Dendritic cell treated with granulocyte-macrophage colony-stimulating factor and Interleukin-4, amounts not matched to agents 40 ng/mL and 50 ng/mL, for 4 days (primary cell): Measurements from ENCODE around the gene BFSP1.

Source experiments
- H3K27ac Mint-ChIP-seq: one replicate; pipeline ENCODE4 v1.8.0; 2022; ENCODE audit warnings: mild to moderate bottlenecking, mixed read lengths
- H3K27me3 Mint-ChIP-seq: one replicate; pipeline ENCODE4 v1.8.0; 2022; ENCODE audit warnings: mild to moderate bottlenecking, mixed read lengths
- H3K36me3 Mint-ChIP-seq: one replicate; pipeline ENCODE4 v1.8.0; 2022; ENCODE audit warnings: low read depth, mixed read lengths
- H3K4me1 Mint-ChIP-seq: one replicate; pipeline ENCODE4 v1.8.0; 2022; ENCODE audit warnings: low read depth, mixed read lengths
- H3K4me3 Mint-ChIP-seq: one replicate; pipeline ENCODE4 v1.8.0; 2022; ENCODE audit warnings: mild to moderate bottlenecking, moderate library complexity, mixed read lengths
- H3K9me3 Mint-ChIP-seq: one replicate; pipeline ENCODE4 v1.8.0; 2022; ENCODE audit warnings: mixed read lengths
- intact Hi-C: fragments of 100-400 bp; cut with micrococcal nuclease; formaldehyde crosslinking; loops from one replicate; pipeline ENCODE4 v1.15.0; 2022

The BFSP1 gene

GRCh38 chr20:17530716-17531664 lies at the start of gene BFSP1:
TSS of gene BFSP1 (minus strand) at chr20:17531379. CDS start at chr20:17531329, 50 bp downstream.
- peak within 1 kb of the TSS; percentile 46 for H3K27ac Mint-ChIP-seq
- no peaks in the 10 kb centered on the region for H3K36me3 Mint-ChIP-seq
- peak within 1 kb of the TSS; percentile 69 for H3K4me3 Mint-ChIP-seq
- H3K4me1 Mint-ChIP-seq = peaks cover 6% of the 10 kb centered on the region
- H3K9me3 Mint-ChIP-seq = no peaks in the 10 kb centered on the region
- peaks cover 28% of the 10 kb centered on the region for H3K27me3 Mint-ChIP-seq
- intact Hi-C loops = loop anchor here (10.0 kb wide), 1 partner anchor 154 kb away; the partner anchor contains the start of gene RRBP1

DNA sequence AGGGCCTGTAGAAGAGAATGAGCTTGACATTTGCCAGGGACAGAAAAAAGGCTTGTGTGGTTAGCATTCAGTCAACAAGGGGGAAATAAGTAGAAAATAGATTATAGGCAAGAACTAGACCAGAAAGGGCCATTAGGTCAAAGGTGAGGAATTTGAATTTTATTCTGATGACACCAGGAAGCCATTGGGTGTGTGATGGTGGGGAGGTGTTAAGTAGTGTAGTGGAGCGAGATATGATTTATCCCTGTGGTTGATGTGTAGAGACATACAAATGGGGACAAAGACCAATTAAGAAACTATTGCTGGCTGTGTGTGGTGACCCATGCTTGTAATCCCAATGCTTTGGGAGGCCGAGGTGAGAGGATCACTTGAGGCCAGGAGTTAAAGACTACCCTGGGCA lies 49.7 kb upstream of the BFSP1 start:
- Mint-ChIP-seq H3K27ac (no peak overlapping the region), H3K36me3 (peaks cover 6% of the 10 kb centered on the region), H3K9me3 (no peaks in the 10 kb centered on the region), H3K4me1 (peaks cover 13% of the 10 kb centered on the region), H3K27me3 (no peaks in the 10 kb centered on the region), H3K4me3 (no peak overlapping the region)
- intact Hi-C loops = no loop called here

DNA sequence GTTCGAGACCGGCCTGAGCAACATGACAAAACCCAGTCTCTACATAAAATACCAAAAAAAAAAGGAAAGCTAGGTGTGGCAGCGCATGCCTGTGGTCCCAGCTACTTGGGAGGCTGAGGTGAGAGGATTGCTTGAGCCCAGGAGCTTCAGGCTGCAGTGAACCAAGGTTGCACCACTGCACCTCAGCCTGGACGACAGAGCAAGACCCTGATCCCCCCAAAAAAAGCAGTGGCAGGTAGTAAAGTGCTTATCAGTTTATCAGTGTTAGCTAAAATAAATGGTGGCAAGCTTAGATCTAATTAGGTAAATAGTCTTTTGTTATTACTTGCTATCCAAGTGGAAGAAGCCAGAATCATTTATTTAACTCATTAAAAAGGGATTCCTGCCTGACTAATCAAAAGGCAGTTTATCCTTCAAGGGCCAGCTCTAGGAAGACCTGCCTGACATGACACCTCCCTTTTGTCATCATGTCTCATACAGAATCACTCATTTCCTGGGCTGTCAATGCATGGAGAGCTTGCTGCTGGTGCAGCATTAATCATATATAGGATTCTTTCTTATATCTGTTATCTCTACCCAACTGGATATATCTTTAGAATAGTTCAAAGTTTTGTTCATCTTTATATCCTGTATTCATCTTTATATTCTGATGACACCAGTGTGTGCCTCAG lies 48.3 kb upstream of the BFSP1 start:
- Mint-ChIP-seq H3K9me3 (no peaks in the 10 kb centered on the region), H3K4me3 (no peak overlapping the region), H3K27ac (no peak overlapping the region), H3K27me3 (no peaks in the 10 kb centered on the region), H3K4me1 (peaks cover 13% of the 10 kb centered on the region), H3K36me3 (no peaks in the 10 kb centered on the region)
- intact Hi-C loops = no loop called here

- intact Hi-C loops = no loop called here
- Mint-ChIP-seq H3K4me1 (peaks cover 18% of the 10 kb centered on the region), H3K9me3 (no peaks in the 10 kb centered on the region), H3K36me3 (peaks cover 8% of the 10 kb centered on the region), H3K4me3 (no peak overlapping the region), H3K27me3 (no peaks in the 10 kb centered on the region), H3K27ac (no peak overlapping the region)
These were observed 45.0 kb upstream of the BFSP1 start for GRCh38 chr20:17576215-17576614.

- peaks cover 6% of the 10 kb centered on the region for H3K27me3 Mint-ChIP-seq
- peaks cover 18% of the 10 kb centered on the region for H3K4me1 Mint-ChIP-seq
- intact Hi-C loops = loop anchor here (5.0 kb wide), 1 partner anchor 109 kb away; the partner anchor contains the start of gene RRBP1
- no peak overlapping the region for H3K27ac Mint-ChIP-seq
- H3K36me3 Mint-ChIP-seq = peaks cover 16% of the 10 kb centered on the region
- no peaks in the 10 kb centered on the region for H3K9me3 Mint-ChIP-seq
- H3K4me3 Mint-ChIP-seq = no peak overlapping the region
These were observed 42.3 kb upstream of the BFSP1 start for GRCh38 chr20:17573463-17573862.

GRCh38 chr20:17572034-17572638 lies 41.0 kb upstream of the BFSP1 start:
- Mint-ChIP-seq H3K27ac (no peak overlapping the region), H3K27me3 (peaks cover 17% of the 10 kb centered on the region), H3K9me3 (no peaks in the 10 kb centered on the region), H3K36me3 (peaks cover 16% of the 10 kb centered on the region), H3K4me3 (no peak overlapping the region), H3K4me1 (peaks cover 26% of the 10 kb centered on the region)
- intact Hi-C loops = loop anchor here (5.0 kb wide), 1 partner anchor 110 kb away; the partner anchor contains the start of gene RRBP1

DNA sequence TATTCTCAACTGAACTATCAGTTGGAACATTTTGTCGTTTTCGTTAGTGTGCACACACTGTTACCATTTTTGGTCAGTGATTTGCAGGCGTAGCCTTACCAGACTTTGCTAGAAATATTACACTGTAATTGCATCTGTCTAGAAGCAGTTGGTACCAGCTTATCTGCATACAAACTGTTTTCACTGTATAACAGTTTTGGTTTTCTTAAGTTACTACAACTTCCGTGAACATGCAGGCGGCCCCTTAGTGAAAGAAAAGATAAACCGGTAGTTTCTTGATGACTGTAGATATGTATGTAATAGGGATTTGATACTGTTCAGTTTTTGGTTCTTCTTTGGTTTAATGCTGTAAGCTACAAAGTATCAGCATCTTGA lies 40.0 kb upstream of the BFSP1 start:
- H3K9me3 Mint-ChIP-seq = no peaks in the 10 kb centered on the region
- intact Hi-C loops = loop anchor here (5.0 kb wide), 1 partner anchor 111 kb away; the partner anchor contains the start of gene RRBP1
- H3K27ac Mint-ChIP-seq = no peak overlapping the region
- H3K4me1 Mint-ChIP-seq = peaks cover 26% of the 10 kb centered on the region
- peak overlapping the region; percentile 93 for H3K4me3 Mint-ChIP-seq
- H3K36me3 Mint-ChIP-seq = peaks cover 16% of the 10 kb centered on the region
- peaks cover 19% of the 10 kb centered on the region for H3K27me3 Mint-ChIP-seq

- Mint-ChIP-seq H3K9me3 (no peaks in the 10 kb centered on the region), H3K27me3 (peaks cover 23% of the 10 kb centered on the region), H3K4me3 (peak overlapping the region; percentile 93), H3K27ac (peak overlapping the region; percentile 81), H3K36me3 (peaks cover 16% of the 10 kb centered on the region), H3K4me1 (peaks cover 26% of the 10 kb centered on the region)
- intact Hi-C loops = loop anchor here (5.0 kb wide), 1 partner anchor 112 kb away; the partner anchor contains the start of gene RRBP1
These were observed 39.4 kb upstream of the BFSP1 start for GRCh38 chr20:17570347-17571152.

DNA sequence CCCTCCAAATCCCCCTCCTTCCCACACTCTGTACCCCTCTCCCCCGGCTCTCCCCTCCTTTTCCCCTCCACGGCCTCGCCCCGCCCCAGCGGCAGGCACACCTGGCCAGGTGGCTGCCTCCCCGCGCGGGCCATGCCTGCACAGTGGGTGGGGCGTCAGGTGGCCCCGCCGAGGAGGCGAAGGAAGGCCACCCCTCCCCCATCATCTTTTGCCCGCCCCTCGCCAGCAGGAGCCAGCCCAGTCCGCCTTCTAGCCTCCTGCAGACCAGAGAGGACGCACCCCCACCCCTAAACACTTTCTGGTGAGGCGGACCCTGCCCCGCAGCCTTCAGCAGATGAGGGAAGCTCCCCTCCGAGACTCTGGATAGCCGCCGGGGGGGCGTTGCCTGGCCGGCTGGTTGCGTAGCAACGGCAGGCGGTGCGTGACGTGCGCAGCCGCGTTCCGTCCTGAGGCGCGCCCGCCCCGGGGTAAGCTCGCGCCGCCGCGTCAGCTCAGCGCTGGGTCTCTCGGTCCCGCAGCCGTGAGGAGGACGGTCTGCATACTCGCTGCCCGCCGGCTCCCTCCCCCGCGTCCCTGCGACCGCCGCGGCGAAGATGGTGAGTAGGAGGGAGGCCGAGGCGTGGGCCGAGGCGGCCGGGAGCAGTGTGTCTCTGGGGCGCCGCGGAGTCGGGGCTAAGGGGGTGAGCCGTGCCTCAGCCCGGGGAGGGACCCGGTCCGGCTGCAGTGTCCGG lies 38.6 kb upstream of the BFSP1 start, which contains the start of gene DSTN:
TSS of gene DSTN (plus strand) at position 460 of the 731 bp plus-strand sequence. CDS start at position 594, 134 bp downstream.
- intact Hi-C loops = loop anchor here (5.0 kb wide), 1 partner anchor 113 kb away; the partner anchor contains the start of gene RRBP1
- H3K27ac Mint-ChIP-seq = peak within 1 kb of the TSS; percentile 81
- H3K27me3 Mint-ChIP-seq = peaks cover 26% of the 10 kb centered on the region
- H3K4me3 Mint-ChIP-seq = peak within 1 kb of the TSS; percentile 93
- H3K36me3 Mint-ChIP-seq = peaks cover 16% of the 10 kb centered on the region
- peaks cover 26% of the 10 kb centered on the region for H3K4me1 Mint-ChIP-seq
- H3K9me3 Mint-ChIP-seq = no peaks in the 10 kb centered on the region

DNA sequence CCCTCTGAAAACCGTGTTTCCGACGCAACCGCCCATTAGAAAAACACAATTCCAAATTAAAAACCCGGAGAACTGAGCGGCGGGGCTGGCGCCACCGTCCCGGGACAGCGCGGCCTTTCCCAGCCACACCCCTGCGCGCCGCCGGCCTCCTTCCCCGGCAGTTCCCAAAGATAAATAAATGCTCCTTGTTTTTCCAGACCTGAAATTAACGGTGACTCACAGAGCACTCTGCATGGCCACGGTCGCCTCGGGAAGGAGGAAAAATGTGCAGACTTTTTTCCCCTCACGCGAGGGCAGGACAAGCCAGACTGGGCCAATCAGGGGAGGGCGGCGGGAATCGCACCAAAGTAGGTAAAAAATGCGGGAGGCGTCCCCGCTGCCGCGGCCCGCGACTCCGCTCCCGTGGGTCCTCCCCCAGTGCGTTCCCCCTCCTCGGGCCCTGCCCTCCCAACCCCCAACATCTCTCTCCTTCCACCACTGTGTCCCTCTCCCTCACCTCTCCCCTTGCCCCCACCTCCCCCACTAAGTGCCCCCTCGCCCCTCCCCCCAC lies 37.9 kb upstream of the BFSP1 start:
- intact Hi-C loops = no loop called here
- H3K4me3 Mint-ChIP-seq = peak overlapping the region; percentile 93
- no peaks in the 10 kb centered on the region for H3K9me3 Mint-ChIP-seq
- H3K4me1 Mint-ChIP-seq = peaks cover 22% of the 10 kb centered on the region
- H3K36me3 Mint-ChIP-seq = peaks cover 16% of the 10 kb centered on the region
- H3K27ac Mint-ChIP-seq = no peak overlapping the region
- peaks cover 26% of the 10 kb centered on the region for H3K27me3 Mint-ChIP-seq

DNA sequence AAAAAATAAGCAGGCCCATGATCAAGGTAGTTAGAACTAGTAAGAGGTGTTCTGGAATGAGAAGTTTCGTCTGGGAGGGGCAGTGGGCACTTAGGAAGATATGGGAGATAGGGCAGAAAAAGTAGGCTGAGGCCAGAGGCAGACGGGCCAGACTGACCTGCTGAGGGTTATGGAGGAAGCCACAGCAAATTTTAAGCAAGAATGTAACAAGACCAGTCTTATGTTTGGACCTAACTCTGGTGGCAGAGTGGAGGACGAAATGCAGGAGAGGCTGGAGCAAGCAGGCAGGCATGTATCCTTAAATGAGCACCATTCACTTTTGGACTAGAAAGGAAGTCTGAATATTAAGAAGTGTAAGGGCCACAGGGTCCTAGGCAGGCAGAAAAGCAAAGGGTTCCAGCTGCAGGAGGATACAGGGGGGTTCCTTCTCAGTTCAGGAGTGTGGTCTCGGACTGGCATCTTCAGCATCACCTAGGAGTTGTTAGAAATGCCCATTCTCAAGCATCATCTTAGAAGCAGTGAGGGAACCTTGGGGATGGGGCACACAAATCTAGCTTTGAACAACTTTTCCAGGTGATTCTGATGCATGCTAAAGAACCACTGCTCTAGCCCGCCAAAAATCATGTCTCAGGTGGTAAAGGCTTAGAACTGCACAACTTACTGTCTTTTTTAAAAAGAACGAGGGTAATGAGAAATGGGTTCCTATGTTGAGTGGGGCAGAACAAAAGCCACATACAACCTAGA lies 37.0 kb upstream of the BFSP1 start:
- H3K9me3 Mint-ChIP-seq = no peaks in the 10 kb centered on the region
- H3K27me3 Mint-ChIP-seq = peaks cover 26% of the 10 kb centered on the region
- intact Hi-C loops = no loop called here
- no peak overlapping the region for H3K27ac Mint-ChIP-seq
- peaks cover 11% of the 10 kb centered on the region for H3K36me3 Mint-ChIP-seq
- peaks cover 21% of the 10 kb centered on the region for H3K4me1 Mint-ChIP-seq
- no peak overlapping the region for H3K4me3 Mint-ChIP-seq

GRCh38 chr20:17566345-17566744 lies 35.2 kb upstream of the BFSP1 start:
- H3K4me1 Mint-ChIP-seq = peaks cover 21% of the 10 kb centered on the region
- intact Hi-C loops = no loop called here
- H3K36me3 Mint-ChIP-seq = peaks cover 9% of the 10 kb centered on the region
- no peaks in the 10 kb centered on the region for H3K9me3 Mint-ChIP-seq
- H3K4me3 Mint-ChIP-seq = no peak overlapping the region
- H3K27ac Mint-ChIP-seq = no peak overlapping the region
- peaks cover 26% of the 10 kb centered on the region for H3K27me3 Mint-ChIP-seq
